Activated CD8-positive, alpha-beta T cell treated with anti-CD3 and anti-CD28 coated beads for 36 hours (primary cell): ENCODE measurements around the gene TMEM9B. TPM values are rescaled to one million over a fixed set of nuclear protein-coding genes. Genes with fewer than 3 reads are reported as not detected.

Source experiments
- ATAC-seq: fragments of 200-7000 bp; cut with Tn5 transposase; one replicate; pipeline ENCODE4 v1.10.0; 2021; ENCODE audit warnings: mild to moderate bottlenecking, moderate library complexity
- CTCF ChIA-PET: fragments of 350-600 bp; sonication (Branson Sonifier 250); formaldehyde crosslinking; loops from one replicate; lab custom pipeline; 2021; ENCODE audit warnings: antibody characterized with exemption; lab: Charles Lee
- POLR2A ChIA-PET: fragments of 350-600 bp; sonication (Branson Sonifier 250); formaldehyde crosslinking; loops from one replicate; lab custom pipeline; 2021; ENCODE audit warnings: antibody characterized with exemption; lab: Charles Lee
- DNase-seq: peaks from one replicate; pipeline ENCODE4 v3.0.0-alpha.2; 2020
- H3K27ac Mint-ChIP-seq: one replicate; pipeline ENCODE4 v1.8.0; 2021; ENCODE audit warnings: mild to moderate bottlenecking, mixed read lengths
- H3K27me3 Mint-ChIP-seq: one replicate; pipeline ENCODE4 v1.8.0; 2021; ENCODE audit warnings: mixed read lengths
- H3K36me3 Mint-ChIP-seq: one replicate; pipeline ENCODE4 v1.8.0; 2021; ENCODE audit warnings: low read depth, mixed read lengths
- H3K4me1 Mint-ChIP-seq: one replicate; pipeline ENCODE4 v1.8.0; 2021; ENCODE audit warnings: low read depth, mixed read lengths
- H3K4me3 Mint-ChIP-seq: one replicate; pipeline ENCODE4 v1.8.0; 2021; ENCODE audit warnings: mild to moderate bottlenecking, moderate library complexity, mixed read lengths
- H3K9me3 Mint-ChIP-seq: one replicate; pipeline ENCODE4 v1.8.0; 2021; ENCODE audit warnings: mixed read lengths
- CTCF ChIP-seq: fragments of 200-600 bp; IDR thresholded peaks from one replicate; pipeline ENCODE4 v1.8.0; 2022; ENCODE audit warnings: antibody characterized with exemption, mild to moderate bottlenecking
- intact Hi-C: fragments of 100-400 bp; cut with micrococcal nuclease; formaldehyde crosslinking; loops from one replicate; pipeline ENCODE4 v1.10.0; 2022
- total RNA-seq, 2 experiments: library from RNA; stranded (reverse); gene quantifications; one replicate each; pipeline ENCODE4 v1.2.3, GENCODE V29; 2021

Gene TMEM9B
- total RNA-seq, 2 experiments from 2014 or later, result 14.6 to 16.3 TPM

- DNase-seq, result no peak
- TF ChIP-seq CTCF, result no peak
- no peak overlapping the region for H3K4me3 Mint-ChIP-seq
- intact Hi-C loops, result no loop called here
- H3K9me3 Mint-ChIP-seq, result no peaks in the 10 kb centered on the region
- ChIA-PET POLR2A (interaction anchor here (0.8 to 1.0 kb wide), 2 partner anchors 219 to 222 kb away, joined by 3 read pairs; no protein-coding TSS in a partner anchor), CTCF (interaction anchor here (0.8 to 1.3 kb wide), 3 partner anchors 51 to 229 kb away, joined by 3 to 4 read pairs (median 3); no protein-coding TSS in a partner anchor)
- ATAC-seq, result no peak
- no peak overlapping the region for H3K27ac Mint-ChIP-seq
- H3K27me3 Mint-ChIP-seq, result peaks cover 2% of the 10 kb centered on the region
- peaks cover 26% of the 10 kb centered on the region for H3K4me1 Mint-ChIP-seq
- H3K36me3 Mint-ChIP-seq, result peaks cover 4% of the 10 kb centered on the region
Measured at GRCh38 chr11:8908099-8908498, 56.1 kb downstream of the TMEM9B start.

GRCh38 chr11:8907116-8907515, 57.1 kb downstream of the TMEM9B start:
- no peak for TF ChIP-seq CTCF
- DNase-seq, result no peak
- H3K27ac Mint-ChIP-seq, result no peak overlapping the region
- H3K9me3 Mint-ChIP-seq, result no peaks in the 10 kb centered on the region
- peaks cover 5% of the 10 kb centered on the region for H3K27me3 Mint-ChIP-seq
- intact Hi-C loops, result no loop called here
- POLR2A ChIA-PET, result interaction anchor here (0.5 kb wide), 1 partner anchor 626 kb away, joined by 3 read pairs; no protein-coding TSS in a partner anchor
- H3K4me1 Mint-ChIP-seq, result peaks cover 21% of the 10 kb centered on the region
- H3K4me3 Mint-ChIP-seq, result no peak overlapping the region
- no peak for ATAC-seq
- peaks cover 1% of the 10 kb centered on the region for H3K36me3 Mint-ChIP-seq
- CTCF ChIA-PET, result interaction anchor here (0.7 to 1.0 kb wide), 3 partner anchors 8 to 52 kb away, joined by 3 to 4 read pairs (median 3); no protein-coding TSS in a partner anchor

GRCh38 chr11:8905528-8906165, 58.6 kb downstream of the TMEM9B start:
- Mint-ChIP-seq H3K4me1 (peaks cover 21% of the 10 kb centered on the region), H3K36me3 (peaks cover 1% of the 10 kb centered on the region), H3K27ac (no peak overlapping the region), H3K4me3 (no peak overlapping the region), H3K27me3 (peaks cover 5% of the 10 kb centered on the region), H3K9me3 (peaks cover 4% of the 10 kb centered on the region)
- ChIA-PET CTCF (no interaction called here), POLR2A (no interaction called here)
- DNase-seq (no peak), ATAC-seq (no peak)
- intact Hi-C loops, result no loop called here
- TF ChIP-seq CTCF, result no peak

GRCh38 chr11:8899119-8899753, 65.0 kb downstream of the TMEM9B start:
- DNase-seq, result no peak
- intact Hi-C loops, result no loop called here
- POLR2A ChIA-PET, result no interaction called here
- Mint-ChIP-seq H3K27ac (no peak overlapping the region), H3K9me3 (peaks cover 20% of the 10 kb centered on the region), H3K36me3 (peaks cover 7% of the 10 kb centered on the region), H3K4me1 (no peaks in the 10 kb centered on the region), H3K4me3 (no peak overlapping the region), H3K27me3 (peaks cover 5% of the 10 kb centered on the region)
- CTCF ChIA-PET, result no interaction called here
- no peak for TF ChIP-seq CTCF
- no peak for ATAC-seq

Other genes with a start within 250 kb of the TMEM9B start
- 10 to 100 TPM; 27.8 to 28.2 TPM for gene AKIP1, start 53.3 kb downstream of the TMEM9B start, total RNA-seq
- gene C11orf16, start 31.5 kb downstream of the TMEM9B start, total RNA-seq, result not detected
- gene ASCL3, start 21.4 kb downstream of the TMEM9B start, total RNA-seq, result not detected
- gene NRIP3, start 39.6 kb upstream of the TMEM9B start, total RNA-seq, result 1 to 10 TPM; 1.1 to 2.2 TPM
- gene SCUBE2, start 127.2 kb upstream of the TMEM9B start, total RNA-seq, result not detected